ENCODE data around the gene CC2D2B.

The CC2D2B gene

GRCh38 chr10:96072674-96073073 lies 164.9 kb downstream of the CC2D2B start:
- TF ChIP-seq ZNF8 (CRISPR knock-in tag; IDR thresholded peaks at IDR 0.05) (no peak), ESRRG (CRISPR knock-in tag; IDR thresholded peaks at IDR 0.05) (no peak), ISL1 (CRISPR knock-in tag; IDR thresholded peaks at IDR 0.05) (no peak), POU6F1 (CRISPR knock-in tag; IDR thresholded peaks at IDR 0.05; ENCODE audit: borderline replicate concordance, low read depth) (no peak), ZNF565 (CRISPR knock-in tag; conservative IDR thresholded peaks at IDR 0.05; ENCODE audit: low read depth) (no peak), TCF4 (CRISPR knock-in tag; IDR thresholded peaks at IDR 0.05; ENCODE audit: borderline replicate concordance) (no peak), ZC3H10 (CRISPR knock-in tag; IDR thresholded peaks at IDR 0.05) (no peak), ZFP3 (CRISPR knock-in tag; IDR thresholded peaks at IDR 0.05) (no peak), ZNF70 (CRISPR knock-in tag; IDR thresholded peaks at IDR 0.05) (no peak), TOX (CRISPR knock-in tag; IDR thresholded peaks at IDR 0.05; ENCODE audit: borderline replicate concordance) (no peak), BACH2 (CRISPR knock-in tag; IDR thresholded peaks at IDR 0.05; ENCODE audit: borderline replicate concordance) (no peak), SNAI2 (CRISPR knock-in tag; IDR thresholded peaks at IDR 0.05) (no peak)
- ATAC-seq = no peak

GRCh38 chr10:96073722-96074121 lies 165.9 kb downstream of the CC2D2B start:
- no peak for TF ChIP-seq ZFP30 (CRISPR knock-in tag; IDR thresholded peaks at IDR 0.05)
- peak; percentile 77 for TF ChIP-seq ZNF70 (CRISPR knock-in tag; IDR thresholded peaks at IDR 0.05)

GRCh38 chr10:96074776-96075175 lies 167.0 kb downstream of the CC2D2B start:
- TF ChIP-seq ISL1 (CRISPR knock-in tag; IDR thresholded peaks at IDR 0.05) = no peak
- no peak for TF ChIP-seq TSHZ2 (CRISPR knock-in tag; IDR thresholded peaks at IDR 0.05)
- no peak for TF ChIP-seq PATZ1 (CRISPR knock-in tag; IDR thresholded peaks at IDR 0.05; ENCODE audit: borderline replicate concordance)
- TF ChIP-seq GLIS3 (CRISPR knock-in tag; IDR thresholded peaks at IDR 0.05) = no peak
- TF ChIP-seq ZNF565 (CRISPR knock-in tag; conservative IDR thresholded peaks at IDR 0.05; ENCODE audit: low read depth) = no peak
- no peak for TF ChIP-seq CREB5 (CRISPR knock-in tag; IDR thresholded peaks at IDR 0.05; ENCODE audit: low read depth)
- no peak for TF ChIP-seq TCF4 (CRISPR knock-in tag; IDR thresholded peaks at IDR 0.05; ENCODE audit: borderline replicate concordance)
- no peak for TF ChIP-seq CSRNP3 (CRISPR knock-in tag; IDR thresholded peaks at IDR 0.05)
- TF ChIP-seq ESRRG (CRISPR knock-in tag; IDR thresholded peaks at IDR 0.05) = no peak
- no peak for TF ChIP-seq POU6F1 (CRISPR knock-in tag; IDR thresholded peaks at IDR 0.05; ENCODE audit: borderline replicate concordance, low read depth)
- TF ChIP-seq ZNF8 (CRISPR knock-in tag; IDR thresholded peaks at IDR 0.05) = no peak
- TF ChIP-seq TOX (CRISPR knock-in tag; IDR thresholded peaks at IDR 0.05; ENCODE audit: borderline replicate concordance) = no peak
- no peak for TF ChIP-seq ZC3H10 (CRISPR knock-in tag; IDR thresholded peaks at IDR 0.05)
- no peak for TF ChIP-seq RARB (CRISPR knock-in tag; IDR thresholded peaks at IDR 0.05)
- TF ChIP-seq ZFP30 (CRISPR knock-in tag; IDR thresholded peaks at IDR 0.05) = no peak
- no peak for TF ChIP-seq PPARA (CRISPR knock-in tag; IDR thresholded peaks at IDR 0.05; ENCODE audit: borderline replicate concordance)
- no peak for TF ChIP-seq ZFP3 (CRISPR knock-in tag; IDR thresholded peaks at IDR 0.05)
- no peak for ATAC-seq

More at GRCh38 chr10:96073722-96074121, 165.9 kb downstream of the CC2D2B start:
- peak; percentile 66 for ATAC-seq

Measured in SK-N-SH treated with all-trans-retinoic acid at 6 μM for 48 hours (cell line).